GM12801 (cell line): ENCODE results near the gene UBASH3B.

Source experiments
- TF ChIP-seq, protein P1 (sequence below): IDR thresholded peaks from one replicate; pipeline ENCODE4 v1.5.1; 2011; ENCODE audit warnings: control low read depth; ENCODE audit not compliant: insufficient read length; ENCODE audit errors: extremely low read depth

UBASH3B gene

DNA sequence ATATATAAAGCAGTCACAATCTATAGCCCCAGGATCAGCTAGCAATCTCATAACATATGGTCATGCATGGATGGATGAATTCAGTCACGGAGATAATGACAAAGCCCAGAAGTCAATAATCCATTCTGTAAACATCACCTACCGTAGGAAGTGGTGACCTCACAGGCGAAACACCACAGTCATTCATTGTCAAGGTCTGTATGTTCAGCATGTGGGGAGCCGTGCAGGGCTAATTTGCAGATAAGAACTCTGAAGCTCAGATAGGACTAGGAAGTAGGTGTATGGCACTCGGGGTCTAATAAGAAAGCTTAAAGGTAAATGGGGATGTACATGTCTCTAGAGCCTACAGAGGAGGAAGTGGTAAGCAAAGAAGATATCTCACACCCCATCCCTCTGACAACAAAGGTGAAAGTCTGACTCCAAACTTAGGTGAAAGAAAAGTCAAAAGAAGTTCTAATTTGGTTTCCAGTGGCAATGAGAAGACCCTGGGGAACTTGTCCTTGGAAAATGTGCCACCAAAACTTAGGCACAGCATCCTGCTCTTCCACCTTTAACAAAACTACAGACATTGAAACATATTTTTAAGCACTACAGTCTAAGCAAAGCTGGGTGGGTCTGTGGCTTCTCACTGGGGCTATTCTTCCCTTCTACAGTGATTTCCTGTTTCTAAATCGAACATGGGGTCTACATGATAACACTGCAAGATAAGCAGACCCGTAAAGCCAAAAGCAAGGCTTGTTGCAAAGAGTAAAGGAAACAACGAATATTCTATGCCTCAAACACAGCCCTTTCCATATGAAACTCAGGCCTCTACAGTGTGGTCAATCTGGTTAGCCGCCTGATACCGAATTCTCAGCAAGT is 188.0 kb downstream of the UBASH3B start:
- TF ChIP-seq, protein P1, sequence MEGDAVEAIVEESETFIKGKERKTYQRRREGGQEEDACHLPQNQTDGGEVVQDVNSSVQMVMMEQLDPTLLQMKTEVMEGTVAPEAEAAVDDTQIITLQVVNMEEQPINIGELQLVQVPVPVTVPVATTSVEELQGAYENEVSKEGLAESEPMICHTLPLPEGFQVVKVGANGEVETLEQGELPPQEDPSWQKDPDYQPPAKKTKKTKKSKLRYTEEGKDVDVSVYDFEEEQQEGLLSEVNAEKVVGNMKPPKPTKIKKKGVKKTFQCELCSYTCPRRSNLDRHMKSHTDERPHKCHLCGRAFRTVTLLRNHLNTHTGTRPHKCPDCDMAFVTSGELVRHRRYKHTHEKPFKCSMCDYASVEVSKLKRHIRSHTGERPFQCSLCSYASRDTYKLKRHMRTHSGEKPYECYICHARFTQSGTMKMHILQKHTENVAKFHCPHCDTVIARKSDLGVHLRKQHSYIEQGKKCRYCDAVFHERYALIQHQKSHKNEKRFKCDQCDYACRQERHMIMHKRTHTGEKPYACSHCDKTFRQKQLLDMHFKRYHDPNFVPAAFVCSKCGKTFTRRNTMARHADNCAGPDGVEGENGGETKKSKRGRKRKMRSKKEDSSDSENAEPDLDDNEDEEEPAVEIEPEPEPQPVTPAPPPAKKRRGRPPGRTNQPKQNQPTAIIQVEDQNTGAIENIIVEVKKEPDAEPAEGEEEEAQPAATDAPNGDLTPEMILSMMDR: no peak

GRCh38 chr11:122847466-122847865 is 191.9 kb downstream of the UBASH3B start:
- TF ChIP-seq, protein P1: no peak

- TF ChIP-seq, protein P1: no peak
Measured at GRCh38 chr11:122848186-122848585, 192.7 kb downstream of the UBASH3B start.

DNA sequence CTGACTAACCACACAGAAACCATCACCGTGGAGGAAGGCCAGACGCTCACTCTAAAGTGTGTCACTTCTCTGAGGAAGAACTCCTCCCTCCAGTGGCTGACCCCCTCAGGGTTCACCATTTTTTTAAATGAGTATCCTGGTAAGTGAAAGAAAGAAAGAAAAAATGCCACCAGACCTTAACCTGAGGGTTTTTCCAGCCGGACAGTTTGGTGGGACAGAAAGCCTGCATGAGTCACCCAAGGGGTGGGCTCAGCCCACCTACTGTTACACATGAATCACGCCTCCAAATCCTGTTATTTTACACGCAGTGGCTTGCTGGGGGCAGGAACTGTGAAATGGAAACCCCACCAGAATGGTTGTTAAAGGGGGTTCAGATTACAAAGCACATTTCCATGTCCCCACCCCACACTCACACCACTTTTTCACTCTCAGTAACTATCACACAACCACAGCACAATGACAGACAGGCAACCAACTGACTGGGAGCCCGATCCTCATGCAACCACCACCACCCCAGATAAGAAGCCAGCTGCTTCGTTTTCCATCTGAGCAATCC is 194.6 kb downstream of the UBASH3B start:
- TF ChIP-seq, protein P1: no peak

DNA sequence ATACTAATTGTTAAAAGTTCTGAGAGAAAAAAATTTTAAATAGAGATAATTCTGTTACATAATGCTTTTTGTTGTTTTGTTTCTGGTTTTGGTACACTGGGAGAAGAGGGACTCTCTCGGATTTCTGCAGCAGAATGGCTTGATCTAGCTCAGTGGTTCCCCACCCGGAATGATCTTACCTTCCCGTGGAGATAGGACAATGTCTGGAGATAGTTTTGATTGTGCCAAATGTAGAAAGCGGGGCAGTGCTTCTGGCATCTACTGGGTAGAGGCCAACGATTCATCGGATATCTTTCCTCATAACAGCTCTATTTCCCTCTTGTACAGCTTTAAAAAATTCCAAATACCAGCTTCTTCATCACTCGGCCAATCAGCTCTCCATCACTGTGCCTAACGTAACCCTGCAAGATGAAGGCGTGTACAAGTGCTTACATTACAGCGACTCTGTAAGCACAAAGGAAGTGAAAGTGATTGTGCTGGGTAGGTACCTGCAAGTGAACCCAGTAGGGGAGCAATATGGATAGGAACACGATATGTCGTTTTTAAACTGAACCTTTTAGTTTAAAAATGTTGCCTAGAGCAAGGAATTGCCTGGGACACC is 195.9 kb downstream of the UBASH3B start:
- TF ChIP-seq, protein P1: no peak

GRCh38 chr11:122852074-122852795 is 196.7 kb downstream of the UBASH3B start:
- TF ChIP-seq, protein P1: no peak

DNA sequence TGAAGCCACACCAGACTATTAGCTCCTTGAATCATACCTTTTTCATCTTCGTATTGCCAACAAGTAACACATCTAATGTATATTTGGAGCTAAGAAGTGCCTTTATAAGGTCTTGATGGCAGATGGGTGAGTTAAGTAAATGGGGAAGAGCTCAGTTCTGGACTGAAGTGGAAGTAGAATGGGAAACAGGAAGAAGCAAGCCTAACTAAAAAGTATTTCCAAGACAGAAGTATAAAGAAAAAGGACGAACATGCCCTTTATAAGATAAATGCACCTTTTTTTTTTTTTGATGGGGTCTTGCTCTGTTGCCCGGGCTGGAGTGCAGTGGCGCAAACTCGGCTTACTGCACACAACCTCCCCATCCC is 197.3 kb downstream of the UBASH3B start:
- TF ChIP-seq, protein P1: no peak
